Stimulated activated CD8-positive, alpha-beta memory T cell treated with anti-CD3 and anti-CD28 coated beads, Interleukin-12 subunit alpha, Interleukin-12 subunit beta, amount 100 ng/mL, for 4 hours (primary cell): ENCODE data around the gene AHRR.
"Not testable (repeated sequence)": the region's sequence is repeated elsewhere in the genome, so short reads cannot be mapped to it uniquely, and the experiment has no call there.

Source experiments
- DNase-seq: peaks from one replicate; pipeline ENCODE4 v3.0.0-alpha.2; 2020; ENCODE audit warnings: low read depth

The AHRR gene

GRCh38 chr5:368183-369084 is 46.9 kb downstream of the AHRR start:
- no peak for DNase-seq

DNA sequence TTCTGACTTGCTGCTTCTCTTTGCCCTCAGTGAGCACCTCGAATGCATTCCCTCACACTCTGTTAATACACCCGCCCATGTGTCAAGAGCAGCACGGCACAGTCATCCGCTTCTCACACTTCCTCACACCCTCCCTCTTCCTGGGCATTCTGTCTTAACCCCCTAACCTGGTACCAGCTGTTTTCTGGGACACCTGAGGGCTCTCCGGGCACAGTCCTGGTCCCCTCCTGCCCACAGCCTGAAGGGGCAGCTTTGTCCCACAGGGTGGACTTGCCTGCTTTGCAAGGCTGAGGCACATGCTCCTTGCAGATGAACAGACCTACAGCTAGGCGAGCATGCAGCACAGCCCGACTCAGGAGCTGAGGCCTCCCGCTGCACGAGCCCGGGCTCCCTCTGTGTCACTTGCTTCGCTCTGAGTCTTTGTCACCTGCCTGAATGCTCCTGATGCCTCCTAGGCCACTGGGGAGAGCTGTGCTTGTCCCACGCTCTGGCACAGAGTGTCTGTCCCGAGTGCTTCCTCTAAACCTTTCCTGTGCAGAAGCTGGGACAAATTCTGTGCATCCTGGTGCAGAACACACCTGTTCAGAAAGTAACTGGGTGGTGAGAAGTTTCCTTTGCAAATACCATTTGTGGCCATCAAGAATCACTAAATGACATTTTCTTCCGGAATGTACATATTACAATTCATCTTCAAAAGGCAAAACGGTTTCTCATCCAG is 47.8 kb downstream of the AHRR start:
- no peak for DNase-seq

DNA sequence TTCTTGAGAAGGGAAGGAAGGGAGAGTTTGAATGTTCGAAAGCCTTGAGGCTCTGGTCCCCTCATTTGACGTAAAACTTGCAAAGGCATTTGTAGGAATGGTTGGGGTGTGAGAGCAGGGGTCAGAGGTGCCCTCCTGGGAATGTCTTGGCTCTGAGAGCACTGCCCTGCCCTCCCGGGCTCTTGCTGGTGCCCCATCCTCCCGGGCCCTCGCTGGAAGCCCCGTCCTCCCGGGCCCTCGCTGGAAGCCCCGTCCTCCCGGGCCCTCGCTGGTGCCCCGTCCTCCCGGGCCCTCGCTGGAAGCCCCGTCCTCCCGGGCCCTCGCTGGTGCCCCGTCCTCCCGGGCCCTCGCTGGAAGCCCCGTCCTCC is 48.3 kb downstream of the AHRR start:
- DNase-seq: not testable (repeated sequence)

DNA sequence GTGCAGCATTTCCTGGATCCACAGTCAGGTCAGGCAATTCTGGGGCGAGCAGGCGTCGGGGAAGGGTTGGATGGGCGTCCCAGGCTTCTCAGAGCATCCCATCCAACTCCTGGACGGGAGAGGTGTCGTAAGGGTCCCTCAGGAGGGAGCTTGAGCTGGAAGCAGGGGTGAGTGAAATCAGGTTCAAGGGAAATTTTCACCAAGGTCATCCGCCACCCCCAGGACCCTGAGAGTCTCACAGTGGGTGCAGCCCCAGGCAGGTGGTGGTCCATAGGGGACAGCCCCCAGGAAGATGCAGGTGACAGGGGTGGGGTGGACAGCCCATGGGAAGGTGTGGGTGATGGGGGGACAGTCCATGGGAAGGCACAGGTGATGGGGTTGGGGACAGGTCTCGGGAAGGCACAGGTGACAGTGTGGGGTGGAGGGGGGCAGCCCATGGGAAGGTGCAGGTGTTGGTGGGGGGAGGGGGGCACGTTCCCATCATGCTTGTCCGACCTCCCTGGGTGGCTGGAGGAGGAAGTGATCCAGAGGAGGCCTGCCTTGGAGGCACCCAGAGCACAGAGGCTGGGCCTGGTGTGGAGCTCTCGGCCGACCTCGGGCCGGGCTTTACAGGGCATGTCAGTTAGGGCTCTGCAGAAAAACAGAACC is 48.9 kb downstream of the AHRR start:
- no peak for DNase-seq

DNA sequence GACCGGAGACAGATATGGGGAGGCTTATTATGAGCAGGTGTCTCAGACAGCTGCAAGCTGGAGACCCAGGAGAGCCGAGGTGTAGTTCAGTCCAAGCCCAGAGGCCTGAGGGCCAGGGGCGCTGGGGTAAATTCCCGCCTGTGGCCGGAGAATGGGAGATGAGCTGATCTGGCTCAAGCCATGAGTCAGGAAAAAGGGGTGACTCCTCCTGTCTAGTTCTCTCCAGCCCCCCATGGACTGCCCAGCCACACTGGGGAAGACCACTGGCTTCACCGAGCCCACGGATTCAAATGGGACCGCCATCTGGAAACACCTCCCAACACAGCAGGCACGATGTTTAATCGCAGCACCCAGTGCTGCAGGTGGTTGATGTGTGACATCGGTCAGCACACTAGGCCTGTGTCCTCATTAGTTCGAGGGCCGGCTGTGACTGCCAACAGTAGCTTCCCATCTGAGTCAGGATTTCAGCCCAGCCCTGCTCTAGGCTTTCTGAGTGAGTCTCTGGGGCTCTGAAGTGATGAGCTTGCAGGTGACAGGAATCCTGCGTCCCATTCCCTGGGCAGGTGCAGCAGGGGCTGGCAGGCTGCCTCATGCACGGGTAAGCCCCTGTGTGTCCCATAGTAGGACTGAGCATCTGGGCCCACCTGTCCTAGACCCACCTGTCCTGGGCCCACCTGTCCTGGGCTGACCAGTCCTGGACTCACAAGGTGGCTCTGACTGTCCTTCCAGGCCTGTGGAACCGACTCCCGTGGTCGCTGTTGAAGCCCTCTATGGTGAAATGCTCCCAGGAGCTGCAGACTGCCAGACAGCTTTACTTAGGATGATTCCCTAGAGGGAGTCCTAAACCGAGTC is 49.7 kb downstream of the AHRR start:
- no peak for DNase-seq

DNA sequence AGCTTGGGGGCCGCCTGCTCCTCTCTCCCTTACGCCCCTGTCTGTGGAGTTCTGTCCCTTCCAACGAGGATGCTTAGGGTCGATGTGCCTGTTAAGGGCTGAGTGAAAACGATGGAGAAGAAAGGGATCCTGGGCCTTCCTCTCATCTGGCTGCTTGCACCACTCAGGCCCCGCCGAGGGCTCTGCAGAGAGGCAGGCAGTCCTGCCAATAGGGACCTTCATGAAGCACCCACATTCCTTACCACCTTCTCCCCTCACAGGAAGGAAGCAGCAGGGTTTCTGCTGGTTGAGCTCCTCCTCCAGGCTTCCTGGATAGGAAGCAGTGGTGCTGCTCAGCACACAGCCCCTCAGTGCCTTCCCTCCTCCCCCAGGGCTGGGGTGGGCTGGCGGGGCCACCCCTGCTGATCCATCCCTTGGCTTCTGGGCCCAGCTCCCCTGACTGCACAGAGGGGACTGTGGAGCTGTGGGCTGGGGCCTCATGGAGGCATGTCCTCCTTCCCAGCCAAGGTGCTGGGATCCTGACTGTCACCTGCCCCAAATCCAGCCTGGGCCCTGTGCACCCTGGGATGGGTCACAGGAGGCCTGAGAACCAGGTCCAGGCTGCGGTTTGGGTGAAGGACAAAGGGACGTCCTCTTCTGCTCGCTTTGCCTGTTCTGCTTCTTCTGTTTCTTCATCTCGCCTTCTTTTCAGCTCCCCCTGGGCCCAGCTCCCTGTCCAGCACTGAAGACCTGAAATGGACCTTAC is 50.5 kb downstream of the AHRR start:
- DNase-seq: no peak

- DNase-seq: no peak
These were observed 51.1 kb downstream of the AHRR start for GRCh38 chr5:372556-372995.

GRCh38 chr5:372996-373709 is 51.6 kb downstream of the AHRR start:
- no peak for DNase-seq

GRCh38 chr5:373710-374602 is 52.4 kb downstream of the AHRR start:
- peak; percentile 73 for DNase-seq

GRCh38 chr5:374631-375335 is 53.3 kb downstream of the AHRR start:
- DNase-seq: no peak

DNA sequence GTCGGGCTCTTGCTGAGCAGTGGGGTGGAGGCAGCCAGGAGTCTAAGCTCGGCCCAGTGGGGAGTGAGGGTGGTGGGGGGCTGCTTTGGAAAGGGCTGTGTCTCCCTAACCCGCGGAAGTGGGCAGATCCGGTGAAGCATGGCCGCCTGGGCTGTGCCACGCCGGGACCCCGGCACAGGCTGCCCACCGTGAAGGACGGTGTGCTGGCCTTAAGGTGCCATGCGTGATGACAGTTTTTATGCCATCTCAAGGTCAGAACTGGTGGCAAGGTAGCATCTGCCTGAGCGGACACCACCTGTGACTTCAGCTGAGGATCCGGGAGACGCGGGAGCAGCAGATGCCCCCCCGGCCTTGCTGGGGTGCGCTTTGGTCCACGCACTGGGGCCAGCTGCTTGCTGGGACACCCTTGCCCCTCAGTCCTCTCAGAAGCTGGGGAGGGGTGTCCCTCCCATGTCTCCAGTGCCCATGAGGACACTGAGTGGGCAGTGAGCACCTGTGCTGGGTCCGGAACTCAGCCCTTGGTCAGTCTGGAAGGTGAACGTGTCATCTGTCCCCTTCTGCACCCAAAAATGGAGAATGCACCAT is 53.9 kb downstream of the AHRR start:
- no peak for DNase-seq

DNA sequence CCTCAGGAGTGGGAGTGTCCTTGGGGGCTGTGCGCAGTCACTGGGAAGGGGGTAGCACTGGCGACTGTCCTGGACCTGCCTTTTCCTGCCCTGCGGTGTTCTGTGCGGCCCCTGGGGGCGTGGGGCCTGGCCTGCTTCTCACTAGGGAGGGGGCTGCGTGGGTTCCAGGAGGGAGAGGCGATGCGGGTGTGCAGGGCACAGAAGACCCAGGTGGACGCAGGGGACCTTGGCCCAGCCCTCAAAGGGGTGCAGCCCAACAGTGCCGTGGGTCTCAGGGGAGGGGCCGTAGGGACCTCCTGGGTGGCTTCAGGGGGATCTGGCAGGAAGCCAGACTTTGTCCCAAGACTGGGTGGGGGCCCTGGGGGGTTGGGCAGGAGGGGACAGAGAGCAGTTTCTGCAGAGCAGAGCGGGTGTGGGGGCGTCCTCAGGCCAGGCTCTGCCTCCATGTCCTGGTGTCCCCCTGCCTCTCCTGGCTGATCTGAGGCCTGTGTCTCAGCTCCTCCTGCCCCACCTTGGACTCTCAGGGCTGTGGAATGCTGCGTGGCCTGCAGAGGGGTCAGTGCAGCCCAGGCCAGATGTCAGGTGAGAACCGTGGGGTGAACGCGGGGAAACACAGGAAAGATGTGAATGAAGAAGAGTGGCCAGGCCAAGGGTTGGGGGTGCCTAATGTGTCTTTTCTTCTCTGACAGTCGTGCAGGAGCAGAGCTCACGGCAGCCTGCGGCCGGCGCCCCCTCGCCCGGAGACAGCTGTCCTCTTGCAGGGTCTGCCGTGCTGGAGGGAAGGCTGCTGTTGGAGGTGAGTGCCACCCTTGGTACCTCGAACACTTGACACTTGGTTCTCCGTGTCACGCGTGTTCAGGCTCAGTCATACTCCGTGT is 54.6 kb downstream of the AHRR start:
- DNase-seq: no peak

GRCh38 chr5:376799-377325 is 55.3 kb downstream of the AHRR start:
- DNase-seq: no peak

DNA sequence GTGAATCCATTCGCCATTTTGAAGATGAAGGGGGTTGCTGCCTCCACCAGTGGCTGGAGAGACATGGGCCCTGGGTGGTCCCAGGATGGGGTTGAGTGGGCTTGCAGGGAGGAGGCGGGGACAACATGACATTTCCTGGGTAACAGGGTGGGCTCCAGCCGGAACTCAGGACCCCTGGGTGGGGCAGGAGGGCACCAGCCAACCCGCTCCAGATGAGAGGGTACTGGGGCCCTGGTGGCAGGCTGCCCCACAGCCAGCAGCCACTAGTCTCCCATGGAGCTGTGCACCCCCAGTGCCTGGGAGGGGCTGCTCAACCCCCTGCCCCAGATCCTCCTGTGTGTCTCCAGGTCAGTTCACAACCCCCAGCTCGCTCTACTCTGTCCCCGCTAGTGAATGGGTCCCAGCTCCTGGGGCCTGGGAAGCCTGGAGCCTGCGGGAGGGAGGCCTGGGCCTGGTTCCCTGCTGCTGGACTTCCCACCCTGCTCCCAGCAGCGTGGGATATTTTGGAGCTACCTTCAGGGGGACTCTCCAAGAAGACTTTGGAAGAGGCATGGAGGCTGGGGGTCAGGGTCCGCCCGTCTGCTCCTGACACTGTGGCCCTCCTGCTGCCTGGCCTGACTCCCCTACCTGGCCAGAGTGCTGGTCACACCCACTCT is 55.9 kb downstream of the AHRR start:
- no peak for DNase-seq

- no peak for DNase-seq
These were observed 56.9 kb downstream of the AHRR start for GRCh38 chr5:378301-378891.
